ENCODE data around the gene TLE4.

DNA sequence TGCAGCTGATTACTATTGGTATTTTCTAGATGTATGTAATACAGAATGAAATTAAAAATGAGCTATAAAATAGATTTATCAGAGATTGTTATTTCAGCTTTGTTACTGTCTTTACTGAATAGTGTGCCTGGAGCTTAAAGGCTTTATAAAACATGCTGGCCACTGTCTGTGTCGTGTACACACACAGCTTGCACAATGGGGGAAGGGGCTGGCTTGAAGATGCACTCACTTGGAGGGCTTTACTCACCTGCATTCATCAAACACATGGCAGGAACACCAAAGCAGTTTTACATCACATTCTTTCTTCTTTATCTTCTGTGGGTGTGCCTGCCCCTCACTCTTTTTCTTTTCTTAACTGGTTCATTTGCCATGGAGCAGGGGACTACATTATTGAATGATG lies 60.9 kb downstream of the TLE4 start:
- no peak for TF ChIP-seq EZH2 (IDR thresholded peaks at IDR 0.05; ENCODE audit: low read depth, unreplicated experiment)
- TF ChIP-seq, protein P1, sequence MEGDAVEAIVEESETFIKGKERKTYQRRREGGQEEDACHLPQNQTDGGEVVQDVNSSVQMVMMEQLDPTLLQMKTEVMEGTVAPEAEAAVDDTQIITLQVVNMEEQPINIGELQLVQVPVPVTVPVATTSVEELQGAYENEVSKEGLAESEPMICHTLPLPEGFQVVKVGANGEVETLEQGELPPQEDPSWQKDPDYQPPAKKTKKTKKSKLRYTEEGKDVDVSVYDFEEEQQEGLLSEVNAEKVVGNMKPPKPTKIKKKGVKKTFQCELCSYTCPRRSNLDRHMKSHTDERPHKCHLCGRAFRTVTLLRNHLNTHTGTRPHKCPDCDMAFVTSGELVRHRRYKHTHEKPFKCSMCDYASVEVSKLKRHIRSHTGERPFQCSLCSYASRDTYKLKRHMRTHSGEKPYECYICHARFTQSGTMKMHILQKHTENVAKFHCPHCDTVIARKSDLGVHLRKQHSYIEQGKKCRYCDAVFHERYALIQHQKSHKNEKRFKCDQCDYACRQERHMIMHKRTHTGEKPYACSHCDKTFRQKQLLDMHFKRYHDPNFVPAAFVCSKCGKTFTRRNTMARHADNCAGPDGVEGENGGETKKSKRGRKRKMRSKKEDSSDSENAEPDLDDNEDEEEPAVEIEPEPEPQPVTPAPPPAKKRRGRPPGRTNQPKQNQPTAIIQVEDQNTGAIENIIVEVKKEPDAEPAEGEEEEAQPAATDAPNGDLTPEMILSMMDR (conservative IDR thresholded peaks at IDR 0.05; ENCODE audit: low read depth in 2 of 2), result no peak
- TF ChIP-seq, protein P2, sequence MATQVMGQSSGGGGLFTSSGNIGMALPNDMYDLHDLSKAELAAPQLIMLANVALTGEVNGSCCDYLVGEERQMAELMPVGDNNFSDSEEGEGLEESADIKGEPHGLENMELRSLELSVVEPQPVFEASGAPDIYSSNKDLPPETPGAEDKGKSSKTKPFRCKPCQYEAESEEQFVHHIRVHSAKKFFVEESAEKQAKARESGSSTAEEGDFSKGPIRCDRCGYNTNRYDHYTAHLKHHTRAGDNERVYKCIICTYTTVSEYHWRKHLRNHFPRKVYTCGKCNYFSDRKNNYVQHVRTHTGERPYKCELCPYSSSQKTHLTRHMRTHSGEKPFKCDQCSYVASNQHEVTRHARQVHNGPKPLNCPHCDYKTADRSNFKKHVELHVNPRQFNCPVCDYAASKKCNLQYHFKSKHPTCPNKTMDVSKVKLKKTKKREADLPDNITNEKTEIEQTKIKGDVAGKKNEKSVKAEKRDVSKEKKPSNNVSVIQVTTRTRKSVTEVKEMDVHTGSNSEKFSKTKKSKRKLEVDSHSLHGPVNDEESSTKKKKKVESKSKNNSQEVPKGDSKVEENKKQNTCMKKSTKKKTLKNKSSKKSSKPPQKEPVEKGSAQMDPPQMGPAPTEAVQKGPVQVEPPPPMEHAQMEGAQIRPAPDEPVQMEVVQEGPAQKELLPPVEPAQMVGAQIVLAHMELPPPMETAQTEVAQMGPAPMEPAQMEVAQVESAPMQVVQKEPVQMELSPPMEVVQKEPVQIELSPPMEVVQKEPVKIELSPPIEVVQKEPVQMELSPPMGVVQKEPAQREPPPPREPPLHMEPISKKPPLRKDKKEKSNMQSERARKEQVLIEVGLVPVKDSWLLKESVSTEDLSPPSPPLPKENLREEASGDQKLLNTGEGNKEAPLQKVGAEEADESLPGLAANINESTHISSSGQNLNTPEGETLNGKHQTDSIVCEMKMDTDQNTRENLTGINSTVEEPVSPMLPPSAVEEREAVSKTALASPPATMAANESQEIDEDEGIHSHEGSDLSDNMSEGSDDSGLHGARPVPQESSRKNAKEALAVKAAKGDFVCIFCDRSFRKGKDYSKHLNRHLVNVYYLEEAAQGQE (IDR thresholded peaks at IDR 0.05; ENCODE audit: unreplicated experiment), result no peak
- no peak for TF ChIP-seq JUNB (IDR thresholded peaks at IDR 0.05; ENCODE audit: unreplicated experiment)
- TF ChIP-seq POLR2AphosphoS5 (IDR thresholded peaks at IDR 0.05; ENCODE audit: low read depth), result no peak
- TF ChIP-seq, protein P3, sequence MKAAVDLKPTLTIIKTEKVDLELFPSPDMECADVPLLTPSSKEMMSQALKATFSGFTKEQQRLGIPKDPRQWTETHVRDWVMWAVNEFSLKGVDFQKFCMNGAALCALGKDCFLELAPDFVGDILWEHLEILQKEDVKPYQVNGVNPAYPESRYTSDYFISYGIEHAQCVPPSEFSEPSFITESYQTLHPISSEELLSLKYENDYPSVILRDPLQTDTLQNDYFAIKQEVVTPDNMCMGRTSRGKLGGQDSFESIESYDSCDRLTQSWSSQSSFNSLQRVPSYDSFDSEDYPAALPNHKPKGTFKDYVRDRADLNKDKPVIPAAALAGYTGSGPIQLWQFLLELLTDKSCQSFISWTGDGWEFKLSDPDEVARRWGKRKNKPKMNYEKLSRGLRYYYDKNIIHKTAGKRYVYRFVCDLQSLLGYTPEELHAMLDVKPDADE (IDR thresholded peaks at IDR 0.05), result no peak
- TF ChIP-seq CREB1 (CRISPR knock-in tag; IDR thresholded peaks at IDR 0.05; ENCODE audit: low read depth), result no peak
- no peak for TF ChIP-seq NANOG (IDR thresholded peaks at IDR 0.05; ENCODE audit: borderline replicate concordance)
- no peak for TF ChIP-seq EZH2phosphoT487 (IDR thresholded peaks at IDR 0.05; ENCODE audit: unreplicated experiment)
- no peak for TF ChIP-seq ZNF331 (CRISPR knock-in tag; IDR thresholded peaks at IDR 0.05; ENCODE audit: low read depth)
- TF ChIP-seq ZNF114 (CRISPR knock-in tag; IDR thresholded peaks at IDR 0.05), result no peak
- no peak for TF ChIP-seq STAT1 (IDR thresholded peaks at IDR 0.05; ENCODE audit: unreplicated experiment)

Measured in GM23338 (cell line).